ENCODE data around the gene UGT1A8.
"Not testable (repeated sequence)": the region's sequence is repeated elsewhere in the genome, so short reads cannot be mapped to it uniquely, and the experiment has no call there.

Gene UGT1A8

DNA sequence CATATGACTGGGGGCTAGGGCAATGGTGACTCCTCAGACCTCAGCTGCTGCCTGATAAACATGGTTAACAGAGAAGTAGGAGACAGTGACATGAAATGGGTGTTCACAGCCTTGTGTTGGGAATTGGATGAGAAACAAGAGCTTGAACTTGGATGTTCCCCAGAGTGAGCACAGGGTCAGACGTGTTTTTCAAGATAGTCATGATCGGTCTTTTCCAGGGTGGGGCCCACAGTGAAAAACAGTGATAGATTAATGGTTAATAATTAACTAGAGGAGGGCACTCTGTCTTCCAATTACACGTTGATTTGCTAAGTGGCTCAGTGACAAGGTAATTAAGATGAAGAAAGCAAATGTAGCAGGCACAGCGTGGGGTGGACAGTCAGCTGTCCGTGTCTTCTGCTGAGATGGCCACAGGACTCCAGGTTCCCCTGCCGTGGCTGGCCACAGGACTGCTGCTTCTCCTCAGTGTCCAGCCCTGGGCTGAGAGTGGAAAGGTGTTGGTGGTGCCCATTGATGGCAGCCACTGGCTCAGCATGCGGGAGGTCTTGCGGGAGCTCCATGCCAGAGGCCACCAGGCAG, 111.4 kb downstream of the UGT1A8 start, which contains the start of gene UGT1A3:
UGT1A3 (plus strand) TSS at position 320 of the 579 bp plus-strand sequence; CDS start at position 405, 85 bp downstream.
- DNase-seq (ENCODE audit: low read depth, low spot score): no peak
- no peaks in the 10 kb centered on the region for H3K36me3 ChIP-seq (ENCODE audit: insufficient read depth, low read length)
- no peak within 1 kb of the TSS for H3K9ac ChIP-seq (ENCODE audit: insufficient read length)
- TF ChIP-seq FOXP2 (optimal IDR thresholded peaks at IDR 0.05; ENCODE audit: control extremely low read depth, extremely low read length, insufficient read depth): no peak
- TF ChIP-seq POLR2AphosphoS5 (IDR thresholded peaks at IDR 0.05; ENCODE audit: borderline replicate concordance, low read depth, low read length): no peak
- no peak for TF ChIP-seq EZH2 (IDR thresholded peaks at IDR 0.05)
- no peak within 1 kb of the TSS for H3K4me3 ChIP-seq
- no peaks in the 10 kb centered on the region for H3K9me3 ChIP-seq (ENCODE audit: low read depth, low read length)
- no peak within 1 kb of the TSS for H3K27ac ChIP-seq

DNA sequence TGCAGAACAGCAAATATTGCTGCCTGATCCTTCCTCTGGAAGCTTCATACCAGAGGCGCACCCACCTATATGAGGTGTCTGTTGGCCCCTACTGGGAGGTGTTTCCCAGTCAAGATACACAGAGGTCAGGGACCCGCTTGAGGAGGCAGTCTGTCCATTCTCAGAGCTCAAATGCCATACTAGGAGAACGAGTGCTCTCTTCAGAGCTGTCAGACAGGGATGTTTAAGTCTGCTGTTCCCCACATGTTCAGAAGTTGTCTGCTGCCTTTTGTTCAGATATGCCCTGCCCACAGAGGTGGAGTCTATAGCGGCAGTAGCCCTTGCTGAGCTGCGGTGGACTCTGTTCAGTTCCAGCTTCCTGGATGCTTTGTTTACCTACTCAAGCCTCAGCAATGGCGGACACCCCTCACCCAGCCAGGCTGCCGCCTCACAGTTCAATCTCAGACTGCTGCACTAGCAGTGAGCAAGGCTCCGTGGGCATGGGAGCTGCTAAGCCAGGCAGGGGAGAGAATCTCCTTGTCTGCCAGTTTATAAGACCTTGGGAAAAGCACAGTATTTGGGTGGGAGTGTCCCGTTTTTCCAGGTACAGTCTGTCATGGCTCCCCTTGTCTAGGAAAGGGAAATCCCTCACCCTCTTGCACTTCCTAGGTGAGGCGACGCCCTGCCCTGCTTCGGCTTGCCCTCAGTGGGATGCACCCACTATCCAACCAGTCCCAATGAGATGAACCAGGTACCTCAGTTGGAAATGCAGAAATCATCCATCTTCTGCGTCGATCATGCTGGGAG, 119.6 kb downstream of the UGT1A8 start:
- H3K27ac ChIP-seq: not testable (repeated sequence)

DNA sequence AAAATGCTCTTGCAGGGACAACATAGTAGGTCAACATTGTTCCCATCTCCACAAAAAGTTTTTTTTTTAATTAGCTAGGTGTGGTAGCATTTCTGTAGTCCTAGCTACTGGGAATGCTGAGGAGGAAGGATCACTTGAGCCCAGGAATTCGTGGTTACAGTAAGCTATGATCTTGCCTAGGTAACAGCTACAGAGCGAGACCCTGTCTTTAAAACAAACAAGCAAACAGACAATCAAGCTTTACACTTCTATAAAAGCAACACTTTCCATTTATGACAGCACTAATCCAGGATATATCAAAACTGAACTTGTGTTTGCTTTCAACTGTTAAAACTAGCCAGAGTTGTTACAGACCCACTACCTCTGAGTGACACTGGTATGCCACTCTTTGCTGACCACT, 123.4 kb downstream of the UGT1A8 start:
- H3K4me3 ChIP-seq: no peak overlapping the region
- TF ChIP-seq EZH2 (IDR thresholded peaks at IDR 0.05) (no peak), POLR2AphosphoS5 (IDR thresholded peaks at IDR 0.05; ENCODE audit: borderline replicate concordance, low read depth, low read length) (no peak), FOXP2 (optimal IDR thresholded peaks at IDR 0.05; ENCODE audit: control extremely low read depth, extremely low read length, insufficient read depth) (no peak)
- H3K27ac ChIP-seq: no peak overlapping the region
- no peaks in the 10 kb centered on the region for H3K9me3 ChIP-seq (ENCODE audit: low read depth, low read length)
- no peaks in the 10 kb centered on the region for H3K36me3 ChIP-seq (ENCODE audit: insufficient read depth, low read length)
- no peak overlapping the region for H3K9ac ChIP-seq (ENCODE audit: insufficient read length)
- DNase-seq (ENCODE audit: low read depth, low spot score): no peak

More for the DNA sequence above, 119.6 kb downstream of the UGT1A8 start:
- H3K9me3 ChIP-seq (ENCODE audit: low read depth, low read length); DNase-seq (ENCODE audit: low read depth, low spot score); H3K9ac ChIP-seq (ENCODE audit: insufficient read length); H3K4me3 ChIP-seq; H3K36me3 ChIP-seq (ENCODE audit: insufficient read depth, low read length): not testable (repeated sequence)

DNA sequence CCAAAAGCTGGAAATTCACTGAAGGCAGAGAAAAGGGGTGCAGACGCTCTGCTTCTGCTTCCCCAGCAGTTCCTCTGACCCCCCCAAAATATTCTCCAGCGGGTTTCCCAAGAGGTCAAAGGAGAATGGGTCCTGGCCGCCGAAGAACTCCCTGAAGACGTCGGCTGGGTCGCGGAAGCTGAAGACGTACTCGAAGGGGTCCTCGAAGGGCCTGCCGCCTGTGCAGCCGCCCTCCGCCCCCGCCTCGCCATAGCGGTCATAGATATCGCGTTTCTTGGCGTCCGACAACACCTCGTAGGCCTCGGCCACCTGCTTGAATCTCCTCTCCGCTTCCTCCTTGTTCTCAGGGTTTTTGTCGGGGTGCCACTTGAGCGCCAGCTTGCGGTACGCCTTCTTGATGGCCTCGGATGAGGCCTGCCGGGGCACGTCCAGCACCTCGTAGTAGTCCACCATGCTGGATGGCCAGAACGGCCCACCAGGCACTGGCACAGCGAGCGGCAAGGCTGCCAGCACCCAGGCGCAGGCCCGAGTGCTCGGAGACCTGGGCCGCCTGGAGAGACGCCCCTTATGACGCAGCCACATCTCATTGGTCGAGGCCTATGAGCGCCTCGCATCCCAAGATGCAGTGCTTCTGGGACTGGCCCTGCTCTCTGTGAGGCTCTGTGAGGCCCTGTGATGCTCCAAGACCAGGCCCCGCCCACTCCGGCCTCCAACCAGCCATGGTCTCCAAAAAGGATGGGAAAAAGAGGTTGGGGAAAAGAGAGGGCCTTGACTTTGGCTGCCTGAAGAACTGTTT, 126.2 kb downstream of the UGT1A8 start:
- DNase-seq (ENCODE audit: low read depth, low spot score): no peak
- no peak overlapping the region for H3K27ac ChIP-seq
- H3K9ac ChIP-seq (ENCODE audit: insufficient read length): no peak overlapping the region
- H3K4me3 ChIP-seq: no peak overlapping the region
- TF ChIP-seq EZH2 (IDR thresholded peaks at IDR 0.05) (no peak), POLR2AphosphoS5 (IDR thresholded peaks at IDR 0.05; ENCODE audit: borderline replicate concordance, low read depth, low read length) (no peak), FOXP2 (optimal IDR thresholded peaks at IDR 0.05; ENCODE audit: control extremely low read depth, extremely low read length, insufficient read depth) (no peak)
- no peaks in the 10 kb centered on the region for H3K9me3 ChIP-seq (ENCODE audit: low read depth, low read length)
- no peaks in the 10 kb centered on the region for H3K36me3 ChIP-seq (ENCODE audit: insufficient read depth, low read length)

DNA sequence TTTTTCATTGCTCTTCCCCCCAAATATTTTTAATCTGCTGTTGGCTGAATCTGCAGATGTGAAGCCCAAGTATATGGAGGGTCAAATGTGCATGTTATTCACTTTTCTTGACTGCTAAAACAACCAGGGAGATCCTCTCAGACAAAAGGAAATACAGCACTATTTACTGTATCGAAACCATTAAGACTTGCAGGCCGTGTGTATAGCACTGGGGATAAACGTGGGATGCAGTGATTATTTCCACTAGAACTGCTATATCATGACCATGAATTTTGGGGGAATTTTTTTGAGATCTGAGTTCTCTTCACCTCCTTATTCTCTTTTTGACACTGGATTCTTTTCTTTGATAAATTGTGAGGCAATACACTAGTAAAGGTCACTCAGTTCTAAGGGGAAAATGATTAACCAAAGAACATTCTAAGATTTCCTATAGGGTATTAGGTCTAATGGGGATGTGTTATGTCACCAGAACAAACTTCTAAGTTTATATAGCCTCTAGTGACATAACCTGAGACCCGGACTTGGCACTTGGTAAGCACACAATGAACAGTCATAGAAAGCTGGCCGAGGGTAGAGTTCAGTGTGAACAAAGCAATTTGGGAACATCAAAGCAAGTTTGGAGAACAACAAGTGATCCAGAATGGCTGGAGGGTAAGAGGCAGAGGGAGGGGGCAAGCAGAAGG, 127.8 kb downstream of the UGT1A8 start:
- Histone ChIP-seq H3K9ac (ENCODE audit: insufficient read length) (no peak overlapping the region), H3K4me3 (no peak overlapping the region), H3K27ac (no peak overlapping the region), H3K9me3 (ENCODE audit: low read depth, low read length) (no peaks in the 10 kb centered on the region), H3K36me3 (ENCODE audit: insufficient read depth, low read length) (no peaks in the 10 kb centered on the region)
- no peak for DNase-seq (ENCODE audit: low read depth, low spot score)
- TF ChIP-seq FOXP2 (optimal IDR thresholded peaks at IDR 0.05; ENCODE audit: control extremely low read depth, extremely low read length, insufficient read depth) (no peak), EZH2 (IDR thresholded peaks at IDR 0.05) (no peak), POLR2AphosphoS5 (IDR thresholded peaks at IDR 0.05; ENCODE audit: borderline replicate concordance, low read depth, low read length) (no peak)

DNA sequence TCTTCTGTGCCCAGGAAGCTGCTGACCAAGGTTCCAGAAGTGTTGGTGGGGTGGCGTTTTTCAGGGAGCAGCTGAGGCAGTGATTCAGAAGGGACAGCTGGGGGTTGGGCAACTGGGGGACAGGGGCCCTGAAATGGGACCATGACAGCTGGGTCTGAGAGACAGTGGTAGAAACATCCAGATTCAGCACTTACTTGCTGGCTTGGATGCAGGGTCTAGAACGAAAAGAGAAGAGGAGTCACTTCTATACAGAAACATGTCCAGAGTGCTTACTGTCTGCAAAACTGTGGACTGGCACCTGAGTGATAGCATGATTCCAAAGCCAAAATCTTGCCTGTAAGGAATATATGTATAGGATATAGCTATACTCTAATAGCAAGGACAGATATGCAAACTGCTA, 128.4 kb downstream of the UGT1A8 start:
- DNase-seq (ENCODE audit: low read depth, low spot score); H3K9me3 ChIP-seq (ENCODE audit: low read depth, low read length); H3K27ac ChIP-seq; H3K4me3 ChIP-seq; H3K36me3 ChIP-seq (ENCODE audit: insufficient read depth, low read length); H3K9ac ChIP-seq (ENCODE audit: insufficient read length): not testable (repeated sequence)

DNA sequence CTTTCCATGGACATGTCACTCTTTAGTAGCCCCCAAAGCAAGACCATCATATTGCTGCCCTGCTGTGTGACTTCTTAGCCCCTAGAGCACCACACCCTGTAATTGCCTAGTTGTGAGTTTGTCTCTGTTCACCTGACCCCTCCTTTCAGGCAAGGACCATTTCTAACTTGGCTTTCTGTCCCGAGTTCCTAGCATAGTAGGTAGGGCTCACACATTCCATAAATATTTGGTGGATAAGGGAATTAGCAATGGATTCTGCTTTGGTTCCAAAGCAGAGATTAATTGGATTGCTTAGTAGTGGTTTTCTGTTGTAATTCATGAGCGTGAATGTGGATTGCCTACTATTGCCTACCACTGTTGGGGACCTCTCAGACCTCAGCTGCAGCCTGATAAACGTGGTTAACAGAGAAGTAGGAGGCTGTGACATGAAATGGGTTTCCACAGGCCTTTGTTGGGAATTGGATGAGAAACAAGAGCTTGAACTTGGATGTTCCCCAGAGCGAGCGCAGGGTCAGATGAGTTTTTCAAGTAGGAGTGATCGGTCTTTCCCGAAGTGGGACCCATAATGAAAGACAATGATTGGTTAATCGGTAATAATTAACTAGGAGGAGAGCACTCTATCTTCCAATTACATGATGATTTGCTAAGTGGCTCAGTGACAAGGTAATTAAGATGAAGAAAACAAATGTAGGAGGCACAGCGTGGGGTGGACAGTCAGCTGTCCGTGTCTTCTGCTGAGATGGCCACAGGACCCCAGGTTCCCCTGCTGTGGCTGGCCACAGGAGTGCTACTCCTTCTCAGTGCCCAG, 129.2 kb downstream of the UGT1A8 start:
- no peak overlapping the region for H3K9ac ChIP-seq (ENCODE audit: insufficient read length)
- DNase-seq (ENCODE audit: low read depth, low spot score): no peak
- H3K9me3 ChIP-seq (ENCODE audit: low read depth, low read length): no peaks in the 10 kb centered on the region
- no peak overlapping the region for H3K27ac ChIP-seq
- no peaks in the 10 kb centered on the region for H3K36me3 ChIP-seq (ENCODE audit: insufficient read depth, low read length)
- TF ChIP-seq EZH2 (IDR thresholded peaks at IDR 0.05): no peak
- TF ChIP-seq FOXP2 (optimal IDR thresholded peaks at IDR 0.05; ENCODE audit: control extremely low read depth, extremely low read length, insufficient read depth): no peak
- TF ChIP-seq POLR2AphosphoS5 (IDR thresholded peaks at IDR 0.05; ENCODE audit: borderline replicate concordance, low read depth, low read length): no peak
- no peak overlapping the region for H3K4me3 ChIP-seq

DNA sequence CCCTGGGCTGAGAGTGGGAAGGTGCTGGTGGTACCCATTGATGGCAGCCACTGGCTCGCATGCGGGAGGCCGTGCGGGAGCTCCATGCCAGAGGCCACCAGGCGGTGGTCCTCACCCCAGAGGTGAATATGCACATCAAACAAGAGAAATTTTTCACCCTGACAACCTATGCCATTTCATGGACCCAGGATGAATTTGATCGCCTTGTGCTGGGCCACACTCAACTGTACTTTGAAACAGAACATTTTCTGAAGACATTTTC, 129.8 kb downstream of the UGT1A8 start:
- H3K27ac ChIP-seq: no peak overlapping the region
- DNase-seq (ENCODE audit: low read depth, low spot score): no peak
- no peaks in the 10 kb centered on the region for H3K9me3 ChIP-seq (ENCODE audit: low read depth, low read length)

DNA sequence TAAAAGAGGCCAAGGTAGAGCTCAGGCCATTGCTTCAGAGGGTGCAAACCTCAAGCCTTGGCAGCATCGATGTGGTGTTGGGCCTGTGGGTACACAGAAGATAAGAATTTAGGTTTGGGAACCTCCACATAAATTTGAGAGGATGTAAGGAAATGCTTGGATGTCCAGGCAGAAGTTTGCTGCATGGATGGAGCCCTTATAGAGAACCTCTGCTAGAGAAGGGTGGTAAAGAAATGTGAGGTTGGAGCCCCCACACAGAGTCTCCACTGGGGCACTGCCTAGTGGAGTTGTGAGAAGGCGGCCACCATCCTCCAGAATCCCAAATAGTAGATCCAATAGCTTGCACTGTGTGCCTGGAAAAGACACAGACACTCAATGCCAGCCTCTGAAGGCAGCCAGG, 133.3 kb downstream of the UGT1A8 start:
- not testable (repeated sequence) for DNase-seq (ENCODE audit: low read depth, low spot score); H3K9me3 ChIP-seq (ENCODE audit: low read depth, low read length); H3K4me3 ChIP-seq; H3K36me3 ChIP-seq (ENCODE audit: insufficient read depth, low read length); H3K27ac ChIP-seq; H3K9ac ChIP-seq (ENCODE audit: insufficient read length)

More for the DNA sequence above, 129.8 kb downstream of the UGT1A8 start:
- no peak for TF ChIP-seq POLR2AphosphoS5 (IDR thresholded peaks at IDR 0.05; ENCODE audit: borderline replicate concordance, low read depth, low read length)
- no peak for TF ChIP-seq FOXP2 (optimal IDR thresholded peaks at IDR 0.05; ENCODE audit: control extremely low read depth, extremely low read length, insufficient read depth)
- no peak for TF ChIP-seq EZH2 (IDR thresholded peaks at IDR 0.05)
- Histone ChIP-seq H3K9ac (ENCODE audit: insufficient read length) (no peak overlapping the region), H3K36me3 (ENCODE audit: insufficient read depth, low read length) (no peaks in the 10 kb centered on the region), H3K4me3 (no peak overlapping the region)

DNA sequence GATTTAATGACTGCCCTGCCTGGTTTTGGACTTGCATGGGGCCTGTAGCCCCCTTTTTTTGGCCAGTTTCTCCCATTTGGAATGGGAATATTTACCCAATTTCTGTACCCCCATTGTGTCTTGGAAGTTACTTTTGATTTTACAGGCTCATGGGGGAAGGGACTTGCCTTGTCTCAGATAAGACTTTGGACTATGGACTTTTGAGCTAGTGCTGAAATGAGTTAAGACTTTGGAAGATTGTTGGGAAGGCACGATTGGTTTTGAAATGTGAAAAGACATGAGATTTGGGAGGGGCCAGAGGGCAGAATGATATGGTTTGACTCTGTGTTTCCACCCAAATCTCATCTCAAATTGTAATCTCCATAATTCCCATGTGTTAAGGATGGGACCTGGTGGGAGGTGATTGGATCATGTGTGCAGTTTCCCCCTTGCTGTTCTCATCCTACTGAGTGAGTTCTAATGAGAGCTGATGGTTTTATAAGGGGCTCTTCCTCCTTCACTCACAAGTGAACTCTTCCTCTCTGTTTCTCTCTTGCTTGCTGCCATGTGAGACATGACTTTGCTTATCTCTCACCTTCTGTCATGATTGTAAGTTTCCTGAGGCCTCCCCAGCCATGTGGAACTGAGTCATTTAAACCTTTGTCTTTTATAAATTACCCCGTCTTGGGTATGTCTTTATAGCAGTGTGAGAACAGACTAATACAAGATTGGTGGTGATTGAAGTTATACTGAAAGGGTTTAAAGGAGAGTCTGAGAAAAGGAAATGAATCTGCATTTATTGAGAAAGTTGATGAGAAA, 134.0 kb downstream of the UGT1A8 start:
- H3K9me3 ChIP-seq (ENCODE audit: low read depth, low read length); H3K27ac ChIP-seq; DNase-seq (ENCODE audit: low read depth, low spot score); H3K36me3 ChIP-seq (ENCODE audit: insufficient read depth, low read length); H3K9ac ChIP-seq (ENCODE audit: insufficient read length); H3K4me3 ChIP-seq: not testable (repeated sequence)

Data from SK-N-MC (cell line).